Fibroblast of skin of left quadriceps (primary cell): ENCODE measurements around the gene TNC.

Experiments used
- DNase-seq, 2 experiments: peaks; one replicate each; pipeline ENCODE4 v3.0.0-alpha.2; 2013; ENCODE audit warnings: low read depth in 2 of 2

Gene TNC

DNA sequence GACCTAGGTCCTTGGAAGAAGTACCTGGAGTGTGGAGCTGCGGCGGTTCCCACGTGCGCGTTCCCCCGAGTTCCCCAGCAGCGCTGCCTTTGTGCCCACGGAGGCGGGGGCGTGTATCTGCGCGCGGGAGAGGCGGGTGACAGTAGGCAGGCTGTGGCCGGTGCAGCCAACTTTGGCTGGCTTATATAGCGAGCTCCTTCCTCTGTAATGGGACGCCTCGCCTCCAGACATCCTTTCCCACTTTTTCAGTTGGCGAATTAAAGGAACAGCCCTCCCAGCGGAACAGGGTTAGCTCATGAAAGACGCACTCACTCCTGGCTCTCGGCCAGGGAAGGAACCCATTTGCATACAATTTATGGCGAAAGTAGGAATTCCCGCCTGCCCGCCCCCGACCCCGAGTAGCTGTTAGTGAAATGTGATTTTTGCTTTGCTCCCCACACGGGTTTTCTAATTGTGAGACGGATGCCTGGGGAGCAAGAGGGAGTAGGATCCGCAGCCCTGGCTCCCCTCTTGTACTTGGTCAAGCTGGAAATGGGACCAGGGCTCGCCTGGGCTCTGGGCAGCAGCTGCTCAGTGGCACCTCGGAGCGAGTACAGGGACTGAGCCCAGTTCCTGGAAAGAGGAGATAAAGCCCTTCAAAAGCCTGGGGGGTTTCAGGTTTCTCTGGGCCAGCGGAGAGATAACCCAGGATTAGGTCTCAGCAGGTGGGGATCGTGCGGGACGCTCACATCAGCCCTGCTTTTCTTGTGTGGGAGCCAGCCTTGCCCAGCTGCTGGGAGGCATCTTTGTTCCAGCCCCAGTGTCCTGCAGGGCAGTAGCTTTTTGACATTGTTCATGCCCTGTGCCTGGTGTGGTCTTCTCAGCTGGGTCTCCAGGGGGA is at the start of gene TNC:
TNC (minus strand) TSS at position 159 of the 880 bp plus-strand sequence. CDS start 27,139 bp downstream, outside the sequence.
- peak; percentile 93 to 94 for DNase-seq

DNA sequence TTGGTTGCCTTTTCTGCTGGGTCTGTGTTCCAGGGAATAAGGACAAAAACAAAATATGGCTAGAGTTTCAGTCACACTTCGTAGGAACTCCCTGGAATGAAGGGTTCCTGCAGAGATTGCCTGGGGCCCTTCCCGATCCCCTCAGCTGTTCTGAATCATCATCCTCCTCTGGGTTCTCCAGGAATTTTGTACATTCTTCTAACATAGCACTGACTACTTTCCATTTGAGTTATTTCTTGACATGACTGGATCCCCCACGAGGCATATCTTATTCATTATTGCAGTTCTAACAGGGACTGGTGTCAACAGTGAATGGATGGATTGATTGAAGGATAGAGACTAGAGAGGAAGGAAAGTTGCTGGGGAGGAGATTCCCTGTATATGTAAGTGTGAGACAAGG is 49.2 kb upstream of the TNC start:
- DNase-seq, result peak; percentile 88 to 90

DNA sequence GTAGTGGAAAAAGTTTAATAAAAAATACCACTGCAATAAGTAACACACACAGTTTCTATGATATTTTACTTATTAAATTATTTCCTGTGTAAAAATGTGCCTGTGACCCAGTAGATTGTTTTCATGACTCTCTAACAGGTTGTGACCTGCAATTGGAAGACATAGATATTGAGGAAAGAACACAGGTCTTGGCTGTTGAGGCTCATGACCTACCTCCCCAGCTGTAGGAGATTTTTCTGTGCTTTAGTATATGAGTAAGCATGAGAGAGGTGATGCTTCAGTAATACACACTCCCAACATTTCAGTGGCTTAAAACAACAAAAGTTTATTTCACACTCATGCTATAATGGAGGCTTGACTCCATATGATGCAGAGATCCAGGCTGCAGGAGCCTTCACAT is 47.3 kb upstream of the TNC start:
- no peak for DNase-seq

GRCh38 chr9:115164511-115164974 is 46.6 kb upstream of the TNC start:
- DNase-seq, result peak in 1 of 2 experiments; percentile 36

DNA sequence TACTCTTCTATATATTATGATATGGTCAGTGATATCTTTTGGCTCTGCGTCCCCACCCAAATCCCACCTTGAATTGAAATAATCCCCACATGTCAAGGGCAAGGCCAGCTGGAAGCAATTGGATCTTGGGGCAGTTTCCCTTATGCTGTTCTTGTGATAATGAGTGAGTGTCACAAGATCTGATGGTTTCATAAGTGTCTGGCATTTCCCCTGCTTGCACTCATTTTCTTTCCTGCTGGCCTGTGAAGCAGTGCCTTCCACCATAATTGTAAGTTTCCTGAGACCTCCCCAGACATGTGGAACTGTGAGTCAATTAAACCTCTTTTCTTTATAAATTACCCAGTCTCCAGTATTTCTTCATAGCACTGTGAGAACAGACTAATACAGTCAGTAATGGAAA is 45.0 kb upstream of the TNC start:
- no peak for DNase-seq

DNA sequence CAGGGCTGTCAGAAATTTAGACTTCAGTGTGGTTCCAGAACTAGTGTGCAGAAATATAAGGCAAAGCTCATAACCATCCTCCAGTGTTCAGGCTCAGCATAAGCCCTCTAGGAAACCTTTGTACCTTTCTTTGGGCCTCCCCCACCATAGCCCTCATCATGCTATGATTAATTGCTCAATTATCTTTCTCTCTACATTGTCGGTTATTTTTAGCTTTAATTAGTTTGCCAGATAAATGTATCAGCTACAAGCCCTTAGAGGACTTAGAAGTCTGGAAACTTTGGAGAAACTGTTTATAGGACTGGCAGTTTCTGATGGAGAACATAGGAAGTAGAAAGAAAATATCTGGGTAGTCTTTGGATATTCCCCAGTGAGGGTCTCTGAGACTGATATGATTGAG is 43.5 kb upstream of the TNC start:
- DNase-seq, result no peak

GRCh38 chr9:115158661-115159481 is 40.9 kb upstream of the TNC start:
- DNase-seq, result peak; percentile 74 to 75

DNA sequence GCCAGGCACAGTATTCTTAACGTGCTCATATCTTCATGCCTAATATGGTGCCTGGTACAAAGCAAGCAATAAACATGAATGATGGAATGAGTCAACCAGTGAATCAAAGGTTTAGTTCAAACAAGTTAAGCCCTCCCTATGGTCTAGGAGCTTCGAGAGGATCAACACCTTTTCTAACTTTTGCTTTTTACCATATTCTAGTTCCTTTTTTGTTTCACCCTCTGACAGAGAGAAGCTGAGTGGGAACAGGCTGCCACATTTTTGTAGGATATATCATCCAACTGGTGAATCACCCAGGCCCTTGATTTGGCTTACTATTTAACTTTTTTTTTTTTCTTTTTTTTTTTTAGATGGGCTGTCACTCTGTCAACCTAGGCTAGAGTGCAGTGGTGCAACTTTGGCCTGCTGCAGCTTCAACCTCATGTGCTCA is 39.3 kb upstream of the TNC start:
- peak; percentile 76 to 77 for DNase-seq

DNA sequence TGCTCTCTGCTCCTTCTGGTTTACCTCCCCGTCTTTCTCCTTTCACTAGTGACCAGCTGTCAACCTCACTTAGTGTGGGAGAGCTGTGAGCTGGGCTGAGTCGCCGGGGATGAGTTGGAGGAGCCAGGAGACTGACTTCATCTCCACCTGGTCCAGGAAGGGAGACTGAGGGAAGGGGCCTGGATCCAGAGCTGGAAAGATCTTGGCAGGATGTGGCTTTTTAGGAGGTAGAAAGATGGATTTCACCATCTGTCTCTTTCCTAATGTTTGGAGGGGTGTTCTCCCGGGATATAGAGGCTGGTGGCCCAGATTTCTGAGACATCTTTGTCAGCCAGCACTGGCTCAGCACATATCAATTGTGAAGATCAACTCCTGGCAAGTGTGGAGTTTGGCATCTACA is 37.1 kb upstream of the TNC start:
- no peak for DNase-seq

DNA sequence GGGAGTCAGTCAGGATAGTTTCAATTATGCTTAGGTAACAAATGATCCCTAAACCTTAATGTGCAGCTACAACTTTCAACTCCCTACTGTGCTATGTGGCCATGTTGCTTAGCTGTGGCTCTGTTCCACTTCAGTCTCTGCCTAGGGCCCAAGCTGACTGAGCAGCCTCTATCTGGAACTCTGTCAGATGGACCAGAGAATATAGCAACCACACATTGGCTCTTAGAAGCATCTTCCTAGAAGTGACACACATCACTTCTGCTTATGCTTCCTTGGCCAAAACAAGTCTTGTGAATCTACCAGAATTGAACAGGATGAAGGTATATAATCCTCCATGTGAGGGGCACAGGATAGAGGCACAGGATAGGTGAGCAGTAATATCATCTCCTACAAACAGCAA is 36.7 kb upstream of the TNC start:
- no peak for DNase-seq

DNA sequence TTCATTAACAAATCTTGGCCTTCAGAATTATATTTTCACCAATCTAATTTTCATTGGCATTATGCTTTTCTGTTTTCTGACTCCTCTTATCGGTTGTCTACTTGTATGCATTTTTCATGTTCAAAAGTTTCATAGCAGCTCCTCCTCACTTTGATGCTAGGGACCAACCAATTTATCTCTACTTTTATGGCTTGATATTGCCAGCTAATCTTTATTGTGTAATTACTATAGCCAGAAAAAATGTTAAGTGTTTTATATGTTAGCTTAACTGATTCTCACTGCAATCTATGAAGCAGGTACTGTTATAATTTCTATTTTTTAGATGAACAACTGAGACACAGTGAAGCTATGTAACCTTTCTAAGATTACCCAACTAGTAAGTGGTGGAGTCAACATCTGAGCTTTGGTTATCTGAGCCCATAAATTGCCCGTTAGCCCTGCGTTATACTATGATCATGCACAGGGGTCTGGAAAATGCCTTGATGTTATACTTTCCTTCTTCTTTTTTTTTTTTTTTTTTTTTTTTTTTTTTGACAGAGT is 34.4 kb upstream of the TNC start:
- no peak for DNase-seq

GRCh38 chr9:115148721-115149120 is 30.8 kb upstream of the TNC start:
- no peak for DNase-seq

- peak; percentile 86 to 87 for DNase-seq
Measured at GRCh38 chr9:115146581-115147021, 28.6 kb upstream of the TNC start.

GRCh38 chr9:115144706-115145105 is 26.7 kb upstream of the TNC start:
- DNase-seq, result peak; percentile 56 to 61

- DNase-seq, result no peak
Measured at GRCh38 chr9:115143689-115144088, 25.7 kb upstream of the TNC start.

- peak in 1 of 2 experiments; percentile 48 for DNase-seq
Measured at GRCh38 chr9:115142517-115143270, 24.7 kb upstream of the TNC start.

DNA sequence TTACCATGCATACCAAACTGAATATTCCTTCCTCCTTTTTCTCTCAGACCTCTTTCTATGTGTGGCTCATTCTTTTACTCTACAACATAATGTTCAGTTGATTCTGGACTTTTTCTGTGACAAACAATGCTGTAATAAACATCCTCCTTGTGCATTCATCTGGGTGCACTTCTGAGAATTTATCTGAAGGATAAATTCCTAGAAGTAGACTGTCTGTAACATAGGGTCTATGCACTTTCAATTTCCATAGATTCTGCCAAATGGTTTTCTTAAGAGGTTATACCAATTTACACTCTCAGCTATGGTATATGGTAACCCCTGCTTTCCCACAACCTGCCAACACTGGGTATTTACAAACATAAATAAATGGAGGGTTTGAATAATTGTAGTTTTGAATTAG is 24.1 kb upstream of the TNC start:
- no peak for DNase-seq

DNA sequence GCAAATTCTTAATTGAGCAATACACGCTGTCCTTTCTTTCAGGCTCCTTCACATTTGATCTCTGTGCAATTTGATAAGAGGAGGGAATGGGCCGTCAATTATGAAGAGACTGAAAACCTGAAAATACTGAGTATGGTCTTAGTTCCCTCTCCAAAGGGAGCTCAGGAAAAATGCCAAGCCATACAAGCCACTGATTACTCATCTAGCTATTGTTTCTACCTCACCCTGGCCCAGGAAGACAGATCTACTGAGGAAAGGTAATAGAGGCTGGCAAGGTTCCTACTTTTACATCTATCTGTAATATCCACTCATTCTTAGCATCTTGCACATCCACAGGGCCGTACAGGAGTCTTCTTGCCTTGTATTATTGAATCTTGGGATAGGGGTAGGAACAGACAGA is 23.7 kb upstream of the TNC start:
- no peak for DNase-seq

GRCh38 chr9:115138151-115138550 is 20.2 kb upstream of the TNC start:
- DNase-seq, result no peak

DNA sequence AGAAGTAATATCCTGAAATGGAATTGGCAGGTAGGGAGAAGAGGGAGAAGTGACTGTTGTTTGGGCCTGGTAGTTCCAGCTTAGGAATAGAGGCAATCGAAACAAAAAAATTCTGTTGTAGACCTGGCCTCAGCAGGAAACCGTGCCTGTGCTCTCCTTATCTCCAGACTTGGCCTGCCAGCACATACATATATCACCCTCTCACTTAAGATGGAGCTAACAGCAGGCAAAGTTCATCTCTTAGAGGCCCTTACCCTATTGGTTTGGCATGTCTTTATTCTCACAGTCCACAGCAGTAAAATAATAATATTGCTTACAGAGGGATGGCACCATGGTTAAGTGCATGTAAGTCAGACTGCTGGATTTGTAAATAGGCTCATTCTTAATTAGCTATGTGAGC is 19.6 kb upstream of the TNC start:
- DNase-seq, result no peak
